Measurements from ENCODE around the gene SH3PXD2A.

DNA sequence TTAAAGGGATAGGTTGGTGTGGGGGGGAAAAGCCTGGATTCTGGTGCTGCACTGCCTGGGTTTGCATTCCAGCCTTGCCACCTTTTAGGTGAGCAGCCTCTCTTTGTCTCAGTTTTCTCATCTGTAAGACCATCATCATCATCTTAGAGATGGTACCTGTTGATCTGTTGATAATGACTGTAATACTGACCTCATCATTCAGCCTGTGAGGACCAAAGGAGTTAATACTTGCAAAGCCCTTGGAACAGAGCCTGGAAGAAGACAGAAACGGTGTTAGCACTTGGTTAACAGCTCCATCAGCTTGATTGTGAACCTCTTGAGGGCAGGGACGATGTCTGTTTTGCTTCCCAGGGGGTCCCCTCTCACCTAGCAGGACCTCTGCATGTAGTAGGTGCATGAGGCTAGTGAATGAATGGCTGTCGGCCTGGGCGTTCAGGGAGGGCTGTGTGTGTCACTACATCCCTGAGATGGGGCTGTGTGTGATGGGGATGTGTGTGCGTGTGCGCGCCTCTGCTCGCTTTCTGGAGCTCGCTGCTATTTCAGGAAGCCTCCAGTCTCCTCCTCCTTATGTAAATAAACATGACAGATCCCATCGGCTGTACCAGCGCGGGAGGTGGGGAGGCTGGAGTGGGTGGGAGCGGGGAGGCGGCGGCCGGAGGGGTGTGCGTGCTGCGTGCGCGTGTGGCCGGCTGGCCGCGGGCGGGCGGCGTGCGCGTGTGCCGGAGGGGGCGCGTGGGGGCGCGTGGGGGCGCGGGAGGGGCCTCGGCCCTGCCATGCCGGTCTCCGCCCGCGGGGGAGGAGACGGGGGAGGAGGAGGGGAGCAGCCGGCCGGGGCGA lies 300.7 kb downstream of the SH3PXD2A start:
- TF ChIP-seq, protein P1, sequence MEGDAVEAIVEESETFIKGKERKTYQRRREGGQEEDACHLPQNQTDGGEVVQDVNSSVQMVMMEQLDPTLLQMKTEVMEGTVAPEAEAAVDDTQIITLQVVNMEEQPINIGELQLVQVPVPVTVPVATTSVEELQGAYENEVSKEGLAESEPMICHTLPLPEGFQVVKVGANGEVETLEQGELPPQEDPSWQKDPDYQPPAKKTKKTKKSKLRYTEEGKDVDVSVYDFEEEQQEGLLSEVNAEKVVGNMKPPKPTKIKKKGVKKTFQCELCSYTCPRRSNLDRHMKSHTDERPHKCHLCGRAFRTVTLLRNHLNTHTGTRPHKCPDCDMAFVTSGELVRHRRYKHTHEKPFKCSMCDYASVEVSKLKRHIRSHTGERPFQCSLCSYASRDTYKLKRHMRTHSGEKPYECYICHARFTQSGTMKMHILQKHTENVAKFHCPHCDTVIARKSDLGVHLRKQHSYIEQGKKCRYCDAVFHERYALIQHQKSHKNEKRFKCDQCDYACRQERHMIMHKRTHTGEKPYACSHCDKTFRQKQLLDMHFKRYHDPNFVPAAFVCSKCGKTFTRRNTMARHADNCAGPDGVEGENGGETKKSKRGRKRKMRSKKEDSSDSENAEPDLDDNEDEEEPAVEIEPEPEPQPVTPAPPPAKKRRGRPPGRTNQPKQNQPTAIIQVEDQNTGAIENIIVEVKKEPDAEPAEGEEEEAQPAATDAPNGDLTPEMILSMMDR (IDR thresholded peaks at IDR 0.05), result no peak
- no peak for TF ChIP-seq POLR2A (IDR thresholded peaks at IDR 0.05)

All from Peyer's patch (tissue), 4 donors.